A549 (cell line): ENCODE data around the gene LRPPRC. TPM values are rescaled to one million over a fixed set of nuclear protein-coding genes. Genes with fewer than 3 reads are reported as not detected.

Experiments
- ATAC-seq, 2 experiments: fragments of 200-7000 bp in 1 of 2; fragments of >200 bp in 1 of 2; cut with Nextera tagmentation in 1 of 2; cut with Tn5 transposase in 1 of 2; 3 replicates each; pipeline versions ENCODE4 v1.8.0 to v1.9.1; 2018 to 2020; ENCODE audit warnings: mild to moderate bottlenecking in 1 of 2, moderate library complexity in 1 of 2
- CTCF ChIA-PET: fragments of 300-600 bp; sonication (Branson Sonifier 250); formaldehyde crosslinking; extraction: SDS; loops from one replicate; lab custom pipeline; 2021; ENCODE audit warnings: antibody characterized with exemption, inconsistent platforms; lab: Yijun Ruan, JAX
- POLR2A ChIA-PET: fragments of 350-600 bp; formaldehyde crosslinking; extraction: SDS; loops from one replicate; lab custom pipeline; 2021; ENCODE audit warnings: antibody characterized with exemption, inconsistent platforms; lab: Yijun Ruan, JAX
- DNase-seq, 2 experiments: peaks; one replicate each; pipeline versions ENCODE4 v3.0.0 to v3.0.0-alpha.2; 2011 to 2016; ENCODE audit warnings: low read depth in 1 of 2, low spot score in 1 of 2
- FAIRE-seq: peaks from 2 replicates; lab custom pipeline; 2011; peaks lifted over from hg19 to GRCh38; lab: Jason Lieb, UNC
- H3K27ac ChIP-seq, 2 experiments: fragments of >200 bp; sonication (Bioruptor Twin); formaldehyde crosslinking; 3 replicates each; pipeline ENCODE4 v1.5.1; 2016 to 2017
- H3K4me1 ChIP-seq: fragments of >200 bp; sonication (Bioruptor Twin); formaldehyde crosslinking; 3 replicates; pipeline ENCODE4 v1.6.1; 2016
- H3K4me2 ChIP-seq: fragments of >200 bp; sonication (Bioruptor Twin); formaldehyde crosslinking; 3 replicates; pipeline ENCODE4 v1.6.1; 2016
- H3K4me3 ChIP-seq: fragments of >200 bp; sonication (Bioruptor Twin); formaldehyde crosslinking; 3 replicates; pipeline ENCODE4 v1.5.1; 2016
- H3K9me3 ChIP-seq: fragments of >200 bp; sonication (Bioruptor Twin); formaldehyde crosslinking; 3 replicates; pipeline ENCODE4 v1.6.1; 2016
- BCL3 ChIP-seq: fragments of >200 bp; sonication (Bioruptor Twin); formaldehyde crosslinking; IDR thresholded peaks from 3 replicates; pipeline ENCODE4 v1.6.1; 2016
- CEBPB ChIP-seq, 2 experiments: fragments of >200 bp in 1 of 2; sonication (Bioruptor Twin) in 1 of 2; formaldehyde crosslinking in 1 of 2; IDR thresholded peaks; 2 replicates each; pipeline ENCODE4 v1.6.1; 2012 to 2016
- CTCF ChIP-seq: fragments of >200 bp; sonication (Bioruptor Twin); formaldehyde crosslinking; IDR thresholded peaks from 3 replicates; pipeline ENCODE4 v1.5.1; 2016
- EHF ChIP-seq: fragments of 250-450 bp; sonication (Bioruptor Pico); IDR thresholded peaks from 2 replicates; pipeline ENCODE4 v1.5.0; 2020; ENCODE audit warnings: mild to moderate bottlenecking
- ESRRA ChIP-seq: fragments of 150-350 bp; IDR thresholded peaks from 2 replicates; pipeline ENCODE4 v1.6.1; 2014; ENCODE audit warnings: mild to moderate bottlenecking, low read length, borderline replicate concordance
- FOSB ChIP-seq: fragments of 250-450 bp; sonication (Bioruptor Pico); IDR thresholded peaks from 2 replicates; pipeline ENCODE4 v1.5.0; 2020; ENCODE audit warnings: mild to moderate bottlenecking, moderate library complexity
- HDAC2 ChIP-seq: fragments of 200-600 bp; sonication (generic); IDR thresholded peaks from 2 replicates; pipeline ENCODE4 v1.6.1; 2016
- HOXA7 ChIP-seq: fragments of 250-450 bp; sonication (Bioruptor Pico); IDR thresholded peaks from 2 replicates; pipeline ENCODE4 v1.5.0; 2020; ENCODE audit warnings: mild to moderate bottlenecking, moderate library complexity
- HOXB13 ChIP-seq: fragments of 250-450 bp; sonication (Bioruptor Pico); IDR thresholded peaks from 2 replicates; pipeline ENCODE4 v1.5.0; 2020; ENCODE audit warnings: low read depth, mild to moderate bottlenecking, moderate library complexity
- KDM1A ChIP-seq: fragments of 200-600 bp; sonication (generic); IDR thresholded peaks from 2 replicates; pipeline ENCODE4 v1.6.1; 2016; ENCODE audit warnings: low read depth, mild to moderate bottlenecking
- KDM5A ChIP-seq: fragments of 200-600 bp; sonication (generic); IDR thresholded peaks from 2 replicates; pipeline ENCODE4 v1.6.1; 2016; ENCODE audit warnings: antibody characterized with exemption, mild to moderate bottlenecking
- MAFK ChIP-seq: fragments of 450-650 bp; IDR thresholded peaks from 2 replicates; pipeline ENCODE4 v1.6.1; 2014; ENCODE audit not compliant: partially characterized antibody
- PBX3 ChIP-seq: IDR thresholded peaks from 2 replicates; pipeline ENCODE4 v1.6.1; 2012
- POLR2A ChIP-seq: IDR thresholded peaks from 2 replicates; pipeline ENCODE4 v1.6.1; 2012; ENCODE audit warnings: mild to moderate bottlenecking, low read length
- RAD21 ChIP-seq, 2 experiments: fragments of >200 bp in 1 of 2; sonication (Bioruptor Twin) in 1 of 2; formaldehyde crosslinking in 1 of 2; IDR thresholded peaks in 1 of 2; conservative IDR thresholded peaks in 1 of 2; 2 replicates in 1 of 2; 3 replicates in 1 of 2; pipeline ENCODE4 v1.6.1; 2012 to 2018; ENCODE audit warnings: inconsistent platforms in 1 of 2
- SMC3 ChIP-seq: fragments of >200 bp; sonication (Bioruptor Twin); formaldehyde crosslinking; IDR thresholded peaks from 3 replicates; pipeline ENCODE4 v1.6.1; 2018; ENCODE audit warnings: inconsistent platforms
- TP53 ChIP-seq: fragments of 250-450 bp; sonication (Bioruptor Pico); IDR thresholded peaks from 2 replicates; pipeline ENCODE4 v1.5.0; 2021; ENCODE audit warnings: mild to moderate bottlenecking, moderate library complexity
- WGBS: methylation state at CpG from one replicate; pipeline ENCODE4 v1.1.6; 2017; ENCODE audit errors: missing lambda C conversion rate; 5-methylcytosine and 5-hydroxymethylcytosine counted together
- polyA plus RNA-seq, 4 experiments: library from polyadenylated mRNA; depleted of rRNA in 3 of 4; stranded (reverse); fragments of >200 nt; fragmentation: RNase III in 1 of 4; extraction: RNeasy Plus Mini Kit Qiagen cat#74134 plus additional on column Dnase treatment in 1 of 4; gene quantifications; 2 replicates in 3 of 4; 3 replicates in 1 of 4; pipeline ENCODE4 v1.2.3, GENCODE V29; 2011 to 2017
- TF ChIP-seq, protein P1 (sequence below): fragments of 150-350 bp; IDR thresholded peaks from 2 replicates; pipeline ENCODE4 v1.6.1; 2014; ENCODE audit warnings: low read depth, mild to moderate bottlenecking, low read length
- TF ChIP-seq, protein P2 (sequence below): fragments of 250-450 bp; sonication (Bioruptor Pico); IDR thresholded peaks from 2 replicates; pipeline ENCODE4 v1.5.0; 2020; ENCODE audit warnings: low read depth, mild to moderate bottlenecking, moderate library complexity
- TF ChIP-seq, protein P3 (sequence below): fragments of 450-650 bp; IDR thresholded peaks from 2 replicates; pipeline ENCODE4 v1.6.1; 2014; ENCODE audit warnings: antibody characterized with exemption

The LRPPRC gene
- polyA plus RNA-seq, 2 of the 4 experiments (the other 2 are of a cell fraction), result 84.6 to 269 TPM

GRCh38 chr2:43960921-43961320, 34.9 kb downstream of the LRPPRC start:
- ATAC-seq, result no peak
- H3K9me3 ChIP-seq, result no peaks in the 10 kb centered on the region
- CTCF ChIA-PET, result interaction anchor here (0.9 kb wide), 1 partner anchor 10 kb away, joined by 5 read pairs; no protein-coding TSS in a partner anchor
- DNase-seq, result no peak
- TF ChIP-seq POLR2A (no peak), BCL3 (no peak), MAFK (peak; percentile 64)
- TF ChIP-seq, all 56 proteins: peak for 1
- Histone ChIP-seq H3K4me3 (no peak overlapping the region), H3K4me1 (no peaks in the 10 kb centered on the region), H3K4me2 (no peak overlapping the region), H3K27ac (no peak overlapping the region)
- POLR2A ChIA-PET, result interaction anchor here (0.6 kb wide), 1 partner anchor 9 kb away, joined by 3 read pairs; no protein-coding TSS in a partner anchor
- no peak for FAIRE-seq

DNA sequence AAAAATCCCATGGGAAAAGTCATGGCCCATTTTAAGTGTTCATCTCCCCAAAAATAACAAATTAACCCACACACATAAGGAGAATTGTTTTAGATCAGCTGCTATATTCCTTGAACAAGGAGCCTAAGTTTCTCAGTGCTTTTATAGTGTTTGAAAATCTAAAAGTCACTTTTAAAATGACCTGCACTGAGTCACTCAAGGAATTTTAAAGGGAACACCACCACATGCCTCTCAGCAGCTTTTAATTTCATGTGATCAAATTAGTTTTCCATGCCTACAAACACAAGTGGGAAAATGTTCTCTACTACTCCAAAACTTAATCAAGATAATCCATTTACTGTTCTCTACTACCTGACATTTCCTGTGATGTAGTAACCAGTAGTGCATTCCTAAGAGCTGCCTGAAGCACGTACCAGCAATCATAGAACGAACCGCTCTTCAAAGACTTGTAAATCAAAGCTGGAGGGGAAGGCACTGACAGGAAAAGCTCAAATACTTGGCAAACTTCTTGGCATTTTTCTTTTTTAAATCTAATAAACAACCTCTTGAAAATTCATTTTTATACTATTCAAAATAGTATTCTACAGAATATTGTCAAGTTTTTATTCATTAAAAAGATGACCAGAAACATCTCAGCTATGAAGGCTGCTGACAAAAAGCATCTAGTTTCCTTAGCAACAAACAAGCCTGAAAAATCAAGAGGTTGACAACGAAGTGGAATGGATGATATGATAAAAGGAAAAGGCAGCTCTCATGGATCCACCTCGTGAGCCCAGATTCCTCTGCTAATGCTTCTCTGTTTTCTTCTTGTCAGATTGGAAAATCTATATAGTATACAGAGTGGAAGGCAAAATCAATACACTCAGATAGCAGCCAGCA, 37.2 kb downstream of the LRPPRC start:
- DNase-seq (no peak), ATAC-seq (no peak), FAIRE-seq (no peak)
- Histone ChIP-seq H3K4me1 (no peaks in the 10 kb centered on the region), H3K9me3 (no peaks in the 10 kb centered on the region), H3K4me3 (no peak overlapping the region), H3K27ac (no peak overlapping the region), H3K4me2 (no peak overlapping the region)
- POLR2A ChIA-PET, result no interaction called here
- TF ChIP-seq KDM5A, result no peak
- no peak for TF ChIP-seq FOSB (CRISPR knock-in tag)
- CTCF ChIA-PET, result interaction anchor here (0.9 to 1.2 kb wide), 5 partner anchors 7 to 239 kb away, joined by 3 to 4 read pairs (median 3); no protein-coding TSS in a partner anchor
- WGBS, result 89% methylated on average over 5 of the region's 5 CpGs

GRCh38 chr2:43950383-43951008, 45.3 kb downstream of the LRPPRC start:
- Histone ChIP-seq H3K9me3 (no peaks in the 10 kb centered on the region), H3K4me2 (no peak overlapping the region), H3K4me3 (no peak overlapping the region), H3K4me1 (no peaks in the 10 kb centered on the region), H3K27ac (no peak overlapping the region)
- 57% methylated on average over 8 of the region's 8 CpGs for WGBS
- ChIA-PET CTCF (interaction anchor here (0.6 to 1.5 kb wide), 13 partner anchors 8 to 1006 kb away, joined by 3 to 5 read pairs (median 3); no protein-coding TSS in a partner anchor), POLR2A (no interaction called here)
- peak; percentile 78 for FAIRE-seq
- peak; percentile 21 to 69 for DNase-seq
- peak; percentile 87 to 89; a peak in 5 of 6 replicates for ATAC-seq
- TF ChIP-seq CEBPB (IDR thresholded peaks at IDR 0.05), result no peak
- no peak for TF ChIP-seq EHF (CRISPR knock-in tag)
- no peak for TF ChIP-seq HDAC2
- peak; percentile 49 to 51; a peak in 4 of 5 replicates for TF ChIP-seq RAD21 (conservative IDR thresholded peaks at IDR 0.05 in 1 of 2, IDR thresholded peaks at IDR 0.05 in 1 of 2)
- TF ChIP-seq SMC3, result 0 out of 3 replicates have a peak, but pooled peaks have one; percentile 19
- TF ChIP-seq, protein P1, sequence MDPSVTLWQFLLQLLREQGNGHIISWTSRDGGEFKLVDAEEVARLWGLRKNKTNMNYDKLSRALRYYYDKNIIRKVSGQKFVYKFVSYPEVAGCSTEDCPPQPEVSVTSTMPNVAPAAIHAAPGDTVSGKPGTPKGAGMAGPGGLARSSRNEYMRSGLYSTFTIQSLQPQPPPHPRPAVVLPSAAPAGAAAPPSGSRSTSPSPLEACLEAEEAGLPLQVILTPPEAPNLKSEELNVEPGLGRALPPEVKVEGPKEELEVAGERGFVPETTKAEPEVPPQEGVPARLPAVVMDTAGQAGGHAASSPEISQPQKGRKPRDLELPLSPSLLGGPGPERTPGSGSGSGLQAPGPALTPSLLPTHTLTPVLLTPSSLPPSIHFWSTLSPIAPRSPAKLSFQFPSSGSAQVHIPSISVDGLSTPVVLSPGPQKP, result no peak
- peak; percentile 65 for TF ChIP-seq CTCF

DNA sequence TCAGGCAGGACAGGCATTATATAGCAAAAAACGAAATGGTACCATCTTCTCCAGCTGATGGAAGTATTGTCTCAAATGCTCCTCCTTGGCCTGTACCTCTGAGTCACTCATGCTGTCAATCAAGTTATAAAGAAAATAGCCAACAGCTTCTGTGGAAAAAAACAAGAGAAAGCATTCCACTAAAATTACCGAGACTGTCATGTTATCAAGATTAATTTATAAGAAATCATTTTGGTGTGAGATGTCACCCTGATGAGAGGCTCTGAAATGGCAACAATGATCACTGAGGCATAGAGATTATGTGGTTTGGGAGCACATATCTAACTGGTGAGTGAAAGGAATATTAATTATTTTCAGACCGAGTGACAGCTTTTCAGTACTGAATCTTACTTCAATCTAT, 47.4 kb downstream of the LRPPRC start:
- Histone ChIP-seq H3K9me3 (no peaks in the 10 kb centered on the region), H3K27ac (no peak overlapping the region), H3K4me1 (no peaks in the 10 kb centered on the region), H3K4me2 (no peak overlapping the region), H3K4me3 (no peak overlapping the region)
- no peak for FAIRE-seq
- ChIA-PET POLR2A (no interaction called here), CTCF (interaction anchor here (0.7 to 1.4 kb wide), 4 partner anchors 260 to 936 kb away, joined by 3 read pairs; no protein-coding TSS in a partner anchor)
- DNase-seq, result no peak
- ATAC-seq, result no peak
- WGBS, result 84% methylated on average over 3 of the region's 3 CpGs
- TF ChIP-seq ESRRA (no peak), POLR2A (no peak), HOXA7 (CRISPR knock-in tag) (no peak), HDAC2 (no peak), KDM1A (no peak), CEBPB (IDR thresholded peaks at IDR 0.05) (no peak), FOSB (CRISPR knock-in tag) (no peak), TP53 (CRISPR knock-in tag) (no peak), HOXB13 (CRISPR knock-in tag) (no peak), PBX3 (no peak), EHF (CRISPR knock-in tag) (no peak)
- TF ChIP-seq, protein P2, sequence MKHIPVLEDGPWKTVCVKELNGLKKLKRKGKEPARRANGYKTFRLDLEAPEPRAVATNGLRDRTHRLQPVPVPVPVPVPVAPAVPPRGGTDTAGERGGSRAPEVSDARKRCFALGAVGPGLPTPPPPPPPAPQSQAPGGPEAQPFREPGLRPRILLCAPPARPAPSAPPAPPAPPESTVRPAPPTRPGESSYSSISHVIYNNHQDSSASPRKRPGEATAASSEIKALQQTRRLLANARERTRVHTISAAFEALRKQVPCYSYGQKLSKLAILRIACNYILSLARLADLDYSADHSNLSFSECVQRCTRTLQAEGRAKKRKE (CRISPR knock-in tag), result no peak
- TF ChIP-seq, protein P3, sequence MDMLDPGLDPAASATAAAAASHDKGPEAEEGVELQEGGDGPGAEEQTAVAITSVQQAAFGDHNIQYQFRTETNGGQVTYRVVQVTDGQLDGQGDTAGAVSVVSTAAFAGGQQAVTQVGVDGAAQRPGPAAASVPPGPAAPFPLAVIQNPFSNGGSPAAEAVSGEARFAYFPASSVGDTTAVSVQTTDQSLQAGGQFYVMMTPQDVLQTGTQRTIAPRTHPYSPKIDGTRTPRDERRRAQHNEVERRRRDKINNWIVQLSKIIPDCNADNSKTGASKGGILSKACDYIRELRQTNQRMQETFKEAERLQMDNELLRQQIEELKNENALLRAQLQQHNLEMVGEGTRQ, result no peak
